Measurements from ENCODE around the gene ZNF148. TPM values are rescaled to one million over a fixed set of nuclear protein-coding genes. Genes with fewer than 3 reads are reported as not detected.

ZNF148 gene
- total RNA-seq, 2 experiments from 2014 or later: 33.8 to 34.3 TPM

DNA sequence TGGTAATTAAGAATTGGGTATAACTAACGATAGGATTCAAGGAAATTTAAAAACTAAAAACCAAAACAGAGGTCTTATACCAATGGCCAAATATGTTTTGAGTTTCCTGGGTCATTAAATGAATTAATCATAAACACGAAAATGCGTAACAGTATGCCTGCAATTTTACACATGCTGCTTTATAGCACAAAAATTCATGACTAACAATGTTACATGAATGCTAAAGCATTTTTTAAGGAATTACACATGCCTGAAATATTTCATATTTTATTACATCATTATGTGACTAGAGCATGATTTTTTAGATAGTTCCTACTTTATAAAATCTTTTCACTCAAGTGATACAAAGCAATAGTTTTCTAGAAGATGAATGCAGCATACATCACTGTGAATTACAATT, 74.7 kb downstream of the ZNF148 start:
- H3K4me1 Mint-ChIP-seq: peaks cover 25% of the 10 kb centered on the region
- no peaks in the 10 kb centered on the region for H3K9me3 Mint-ChIP-seq
- H3K27me3 Mint-ChIP-seq: no peaks in the 10 kb centered on the region
- no peak overlapping the region for H3K27ac Mint-ChIP-seq
- peaks cover 12% of the 10 kb centered on the region for H3K36me3 Mint-ChIP-seq
- no peak overlapping the region for H3K4me3 Mint-ChIP-seq
- DNase-seq: no peak

DNA sequence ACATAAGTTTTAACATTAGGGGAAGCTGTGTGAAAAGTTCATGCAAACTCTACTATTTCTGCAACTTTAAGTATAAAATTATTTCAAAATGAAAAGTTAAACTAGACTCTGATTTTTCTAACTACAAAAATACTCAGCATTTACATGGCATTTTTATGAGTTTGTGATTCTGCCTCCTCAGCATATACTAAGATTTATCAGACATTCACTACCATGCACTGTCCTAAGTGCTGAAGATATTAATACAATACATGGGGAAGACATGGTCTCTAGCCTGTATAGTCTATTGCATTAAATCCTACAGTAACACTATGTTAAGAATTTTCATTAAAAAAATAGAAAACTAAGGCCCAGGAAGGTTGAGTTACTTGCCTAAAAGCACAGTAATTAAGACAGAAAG, 80.7 kb downstream of the ZNF148 start:
- no peak for DNase-seq
- no peaks in the 10 kb centered on the region for H3K9me3 Mint-ChIP-seq
- H3K27me3 Mint-ChIP-seq: no peaks in the 10 kb centered on the region
- H3K27ac Mint-ChIP-seq: no peak overlapping the region
- peaks cover 31% of the 10 kb centered on the region for H3K4me1 Mint-ChIP-seq
- no peak overlapping the region for H3K4me3 Mint-ChIP-seq
- H3K36me3 Mint-ChIP-seq: peaks cover 9% of the 10 kb centered on the region

DNA sequence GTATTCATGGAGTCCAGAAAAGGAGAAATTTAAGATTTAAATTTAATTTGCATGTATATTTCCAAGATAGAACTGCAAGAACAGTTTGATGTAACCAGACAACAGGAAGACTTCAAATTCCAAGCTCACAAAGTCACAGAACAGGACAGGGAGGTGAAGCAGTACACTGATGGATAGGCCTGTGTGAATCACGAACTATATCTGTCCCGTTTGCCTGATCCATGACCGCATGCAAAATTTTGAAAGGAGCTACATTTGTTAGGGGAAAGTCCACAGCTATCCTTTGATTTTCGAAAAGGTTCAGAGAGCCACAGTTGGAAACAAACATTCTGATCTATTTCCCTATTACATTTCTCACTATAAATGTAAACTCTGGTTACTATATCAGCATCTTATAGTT, 83.1 kb downstream of the ZNF148 start:
- no peak overlapping the region for H3K4me3 Mint-ChIP-seq
- H3K27ac Mint-ChIP-seq: no peak overlapping the region
- peaks cover 27% of the 10 kb centered on the region for H3K4me1 Mint-ChIP-seq
- no peaks in the 10 kb centered on the region for H3K9me3 Mint-ChIP-seq
- DNase-seq: no peak
- peaks cover 17% of the 10 kb centered on the region for H3K36me3 Mint-ChIP-seq
- H3K27me3 Mint-ChIP-seq: no peaks in the 10 kb centered on the region

DNA sequence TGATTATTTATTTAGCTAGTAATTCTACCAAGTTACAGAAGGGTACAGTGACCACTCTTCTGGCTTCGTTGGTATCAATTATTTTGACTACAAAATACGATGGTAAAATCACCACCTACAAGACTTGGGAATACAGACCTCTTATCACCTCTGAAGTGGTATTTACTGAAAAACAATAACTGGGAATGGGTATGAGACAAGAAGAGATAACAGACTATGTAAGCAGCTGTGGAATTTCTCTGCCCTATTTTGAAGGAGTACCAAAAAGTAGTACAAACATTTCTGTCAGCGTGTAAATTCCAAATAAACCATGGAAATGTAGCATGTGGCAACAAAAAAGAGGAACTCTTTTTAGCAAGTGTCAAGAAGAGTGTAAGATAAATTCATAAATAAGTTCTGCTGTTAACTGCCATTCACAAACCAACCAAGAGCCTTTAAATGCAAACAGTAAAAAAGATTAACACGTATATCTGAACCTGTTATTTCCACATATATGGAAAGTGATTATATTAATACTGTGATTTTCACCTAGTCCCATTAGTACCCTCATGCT, 85.6 kb downstream of the ZNF148 start:
- H3K27me3 Mint-ChIP-seq: no peaks in the 10 kb centered on the region
- DNase-seq: no peak
- no peak overlapping the region for H3K27ac Mint-ChIP-seq
- H3K4me1 Mint-ChIP-seq: peaks cover 28% of the 10 kb centered on the region
- no peaks in the 10 kb centered on the region for H3K9me3 Mint-ChIP-seq
- no peak overlapping the region for H3K4me3 Mint-ChIP-seq
- peaks cover 16% of the 10 kb centered on the region for H3K36me3 Mint-ChIP-seq

DNA sequence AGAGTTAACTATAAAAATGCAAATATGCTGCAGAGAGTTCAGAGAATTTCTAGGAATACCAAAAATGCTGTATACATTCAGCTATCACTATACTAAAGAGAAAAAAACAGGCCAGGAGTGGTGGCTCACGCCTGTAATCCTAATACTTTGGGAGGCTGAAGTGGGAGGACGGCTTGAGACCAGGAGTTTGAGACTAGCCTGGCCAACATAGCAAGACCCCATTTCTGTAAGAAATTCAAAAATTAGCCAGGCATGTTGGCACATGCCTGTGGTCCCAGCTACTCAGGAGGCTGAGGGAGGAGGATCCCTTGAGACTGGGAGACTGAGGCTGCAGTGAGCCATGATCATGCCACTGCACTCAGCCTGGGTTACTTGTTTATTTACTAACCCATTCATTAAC, 87.9 kb downstream of the ZNF148 start:
- Mint-ChIP-seq H3K27ac (no peak overlapping the region), H3K27me3 (no peaks in the 10 kb centered on the region), H3K4me1 (peaks cover 27% of the 10 kb centered on the region), H3K9me3 (no peaks in the 10 kb centered on the region), H3K36me3 (peaks cover 12% of the 10 kb centered on the region), H3K4me3 (no peak overlapping the region)
- DNase-seq: no peak

DNA sequence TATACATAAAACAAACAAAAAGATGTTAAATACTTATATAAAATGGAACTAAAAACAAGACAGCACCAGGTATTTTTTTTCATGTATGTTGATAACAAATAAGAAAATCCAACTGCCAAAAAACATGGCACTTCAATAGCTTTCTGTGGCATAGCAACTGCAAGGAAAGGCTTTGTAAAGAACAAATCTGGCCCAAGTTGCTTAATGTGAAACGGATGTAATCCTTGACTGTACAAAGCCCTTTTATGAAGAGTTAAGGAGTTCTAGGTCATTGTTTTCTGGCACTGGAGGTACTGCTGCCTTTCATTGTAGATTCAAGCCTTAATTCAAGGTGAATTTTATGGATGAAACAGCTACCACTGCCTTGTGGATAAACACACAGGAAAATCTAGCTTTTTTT, 93.7 kb downstream of the ZNF148 start:
- no peak overlapping the region for H3K4me3 Mint-ChIP-seq
- no peak overlapping the region for H3K27ac Mint-ChIP-seq
- no peaks in the 10 kb centered on the region for H3K27me3 Mint-ChIP-seq
- peaks cover 10% of the 10 kb centered on the region for H3K36me3 Mint-ChIP-seq
- no peaks in the 10 kb centered on the region for H3K9me3 Mint-ChIP-seq
- H3K4me1 Mint-ChIP-seq: peaks cover 16% of the 10 kb centered on the region
- no peak for DNase-seq

DNA sequence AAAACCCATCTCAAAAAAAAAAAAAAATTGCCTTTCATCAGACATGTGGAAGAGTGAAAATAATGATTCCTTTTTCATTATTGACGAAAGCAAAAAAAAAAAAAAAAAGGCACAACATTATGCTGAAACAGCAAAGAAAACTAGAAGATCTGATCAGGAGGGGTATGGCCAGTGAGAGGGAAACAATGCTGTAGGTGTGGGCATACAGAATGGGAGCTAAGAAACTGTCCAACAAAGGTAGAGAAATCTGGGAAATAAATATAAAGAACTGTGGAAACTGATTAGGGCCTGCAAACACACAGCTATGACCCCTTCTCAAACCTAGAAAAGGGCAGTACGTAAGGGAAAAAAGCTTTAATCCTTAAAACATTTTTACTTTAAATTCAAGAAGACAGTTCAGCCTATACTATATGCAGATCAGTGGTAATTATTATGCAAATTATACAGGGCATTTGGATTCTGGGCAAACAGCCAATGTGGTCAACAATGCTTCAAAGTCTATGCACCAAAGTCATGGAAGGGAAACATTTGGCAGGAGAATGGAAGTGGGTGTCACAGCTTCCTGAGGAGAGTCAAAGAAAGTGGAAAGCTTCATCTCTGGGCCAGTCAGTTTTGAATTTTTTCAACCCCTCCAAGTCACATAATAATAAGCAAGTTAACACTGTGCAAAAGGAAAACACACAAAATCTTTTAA, 94.3 kb downstream of the ZNF148 start:
- H3K36me3 Mint-ChIP-seq: peaks cover 10% of the 10 kb centered on the region
- no peaks in the 10 kb centered on the region for H3K9me3 Mint-ChIP-seq
- no peak for DNase-seq
- no peak overlapping the region for H3K4me3 Mint-ChIP-seq
- H3K4me1 Mint-ChIP-seq: peaks cover 14% of the 10 kb centered on the region
- H3K27ac Mint-ChIP-seq: no peak overlapping the region
- no peaks in the 10 kb centered on the region for H3K27me3 Mint-ChIP-seq

DNA sequence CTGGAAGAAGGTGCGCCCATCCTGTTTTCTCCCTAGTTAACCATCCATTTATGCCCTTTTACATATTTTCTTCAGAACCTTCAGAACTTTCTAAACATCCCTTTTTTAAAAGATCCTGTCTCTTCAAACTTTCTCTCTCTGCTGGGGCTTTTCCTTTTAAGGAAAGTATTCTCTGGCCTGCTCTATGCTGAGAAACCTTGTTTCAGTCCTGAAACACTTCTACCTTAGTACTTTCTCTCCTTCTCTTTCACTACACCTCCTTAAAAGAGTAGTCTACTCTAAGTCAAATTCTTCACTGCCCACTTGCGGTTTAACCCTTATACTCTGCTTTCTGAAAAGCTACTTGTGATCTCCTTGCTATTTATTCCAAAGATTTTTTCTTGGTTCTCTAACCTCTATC, 97.0 kb downstream of the ZNF148 start:
- no peak for DNase-seq
- Mint-ChIP-seq H3K27ac (no peak overlapping the region), H3K4me1 (peaks cover 11% of the 10 kb centered on the region), H3K9me3 (no peaks in the 10 kb centered on the region), H3K4me3 (no peak overlapping the region), H3K36me3 (peaks cover 13% of the 10 kb centered on the region), H3K27me3 (no peaks in the 10 kb centered on the region)

DNA sequence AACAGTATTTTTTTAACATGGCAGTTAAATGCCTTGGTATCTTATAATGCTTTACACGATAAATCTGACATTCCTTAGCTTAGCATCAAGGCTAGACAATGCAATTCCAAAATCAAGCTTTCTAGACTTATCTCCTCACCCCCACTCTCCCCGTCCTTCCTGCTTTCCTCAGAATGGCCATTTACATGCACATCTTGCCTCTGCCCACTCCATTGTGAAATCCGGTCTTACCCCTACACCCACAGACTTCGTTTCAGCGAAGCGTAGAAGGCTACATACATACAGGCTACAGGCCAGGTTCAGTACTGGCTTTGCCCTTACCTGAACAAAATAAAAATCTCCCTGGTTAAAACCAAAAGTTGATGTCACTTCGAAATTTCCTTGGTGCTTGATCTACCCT, 104.0 kb downstream of the ZNF148 start:
- no peak for DNase-seq
- no peak overlapping the region for H3K4me3 Mint-ChIP-seq
- H3K27me3 Mint-ChIP-seq: no peaks in the 10 kb centered on the region
- H3K4me1 Mint-ChIP-seq: peaks cover 19% of the 10 kb centered on the region
- H3K36me3 Mint-ChIP-seq: peaks cover 33% of the 10 kb centered on the region
- H3K9me3 Mint-ChIP-seq: no peaks in the 10 kb centered on the region
- no peak overlapping the region for H3K27ac Mint-ChIP-seq

DNA sequence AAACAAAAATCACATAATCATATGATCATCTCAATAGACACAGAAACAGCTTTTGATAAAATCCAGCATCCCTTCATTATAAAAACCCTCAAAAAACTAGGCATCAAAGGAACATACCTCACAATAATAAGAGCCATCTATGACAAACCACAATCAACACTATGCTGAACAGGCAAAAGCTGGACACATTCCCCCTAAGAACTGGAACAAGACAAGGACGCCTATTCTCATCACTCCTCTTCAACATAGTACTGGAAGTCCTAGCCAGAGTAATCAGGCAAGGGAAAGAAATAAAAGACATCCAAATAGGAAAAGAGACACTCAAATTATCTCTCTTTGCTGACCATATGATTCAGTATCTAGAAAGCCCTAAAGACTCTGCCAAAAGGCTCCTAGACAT, 107.7 kb downstream of the ZNF148 start:
- H3K9me3 Mint-ChIP-seq: no peaks in the 10 kb centered on the region
- H3K36me3 Mint-ChIP-seq: peaks cover 43% of the 10 kb centered on the region
- H3K4me1 Mint-ChIP-seq: peaks cover 18% of the 10 kb centered on the region
- H3K4me3 Mint-ChIP-seq: no peak overlapping the region
- no peak for DNase-seq
- H3K27me3 Mint-ChIP-seq: no peaks in the 10 kb centered on the region
- no peak overlapping the region for H3K27ac Mint-ChIP-seq

DNA sequence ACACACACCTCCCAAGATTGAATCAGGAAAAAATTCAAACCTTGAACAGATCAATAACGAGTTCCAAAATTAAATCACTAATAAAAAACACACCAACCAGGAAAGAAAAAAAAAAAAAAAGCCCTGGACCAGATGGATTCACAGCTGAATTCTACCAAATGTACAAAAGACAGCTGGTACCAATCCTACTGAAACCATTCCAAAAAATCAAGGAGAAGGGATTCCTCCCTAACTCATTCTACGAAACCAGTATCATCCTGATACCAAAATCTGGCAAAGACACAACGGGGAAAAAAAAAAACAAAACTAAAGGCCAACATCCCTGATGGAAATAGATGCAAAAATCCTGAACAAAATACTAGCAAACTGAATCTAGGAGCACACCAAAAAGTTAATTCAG, 108.2 kb downstream of the ZNF148 start:
- Mint-ChIP-seq H3K27ac (no peak overlapping the region), H3K4me3 (no peak overlapping the region), H3K4me1 (peaks cover 18% of the 10 kb centered on the region), H3K36me3 (peaks cover 43% of the 10 kb centered on the region), H3K27me3 (no peaks in the 10 kb centered on the region), H3K9me3 (no peaks in the 10 kb centered on the region)
- no peak for DNase-seq

DNA sequence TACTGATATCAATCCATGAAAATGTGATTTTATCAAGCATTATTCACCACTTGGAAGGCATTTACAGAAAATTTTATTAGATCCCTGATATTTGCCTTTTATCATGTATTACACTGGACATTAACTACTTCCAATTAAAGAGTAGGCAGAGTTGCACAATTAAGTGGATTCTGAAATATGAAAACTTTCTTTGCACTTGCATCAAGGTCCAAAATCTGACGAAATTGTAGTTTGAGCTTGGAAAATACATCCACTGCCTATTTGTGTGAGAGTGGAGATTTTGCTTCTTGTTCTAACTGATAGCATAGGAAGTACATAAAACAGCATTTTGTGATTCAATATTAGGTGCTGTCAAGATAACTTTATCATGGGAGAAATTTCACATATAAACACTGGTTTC, 113.0 kb downstream of the ZNF148 start:
- peaks cover 12% of the 10 kb centered on the region for H3K4me1 Mint-ChIP-seq
- H3K4me3 Mint-ChIP-seq: no peak overlapping the region
- no peak for DNase-seq
- H3K27ac Mint-ChIP-seq: no peak overlapping the region
- H3K9me3 Mint-ChIP-seq: peaks cover 3% of the 10 kb centered on the region
- H3K36me3 Mint-ChIP-seq: peaks cover 40% of the 10 kb centered on the region
- no peaks in the 10 kb centered on the region for H3K27me3 Mint-ChIP-seq

DNA sequence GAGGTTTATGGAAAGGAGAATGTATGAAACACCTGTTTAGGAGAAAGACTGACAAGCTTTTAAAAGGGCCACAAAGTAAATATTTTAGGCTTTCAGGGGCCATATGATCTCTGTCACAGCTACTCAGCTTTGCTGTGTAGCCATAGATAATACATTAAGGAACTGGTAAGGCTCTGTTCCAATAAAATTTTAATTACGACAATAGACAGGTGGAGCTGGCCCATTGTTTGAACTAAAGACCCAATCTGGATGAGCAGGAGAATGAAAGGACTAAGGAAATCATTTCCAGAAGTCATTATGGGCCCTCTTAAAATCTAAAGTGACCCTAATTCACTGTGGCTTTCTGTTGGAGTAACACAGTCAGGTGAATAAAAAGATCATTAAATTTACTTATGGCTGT, 114.1 kb downstream of the ZNF148 start:
- Mint-ChIP-seq H3K27me3 (no peaks in the 10 kb centered on the region), H3K4me1 (peaks cover 2% of the 10 kb centered on the region), H3K27ac (no peak overlapping the region), H3K36me3 (peaks cover 38% of the 10 kb centered on the region), H3K9me3 (peaks cover 9% of the 10 kb centered on the region), H3K4me3 (no peak overlapping the region)
- no peak for DNase-seq

DNA sequence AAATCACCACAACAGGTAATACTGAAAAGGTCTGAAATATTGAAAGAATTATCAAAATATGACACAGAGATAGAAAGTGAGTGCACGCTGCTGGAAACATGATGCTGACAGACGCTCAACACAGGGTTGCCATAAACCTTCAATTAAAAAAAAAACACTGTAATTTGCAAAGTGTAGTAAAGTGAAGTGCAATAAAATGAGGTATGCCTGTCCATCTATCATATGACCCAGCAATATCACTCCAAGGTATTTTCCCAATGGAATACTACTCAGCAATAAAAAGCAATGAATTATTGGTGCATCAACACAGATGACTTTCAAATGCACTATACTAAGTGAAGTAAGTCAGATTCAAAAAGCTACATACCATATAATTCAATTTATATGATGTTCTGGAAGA, 115.0 kb downstream of the ZNF148 start:
- Mint-ChIP-seq H3K27me3 (no peaks in the 10 kb centered on the region), H3K27ac (no peak overlapping the region), H3K9me3 (peaks cover 9% of the 10 kb centered on the region), H3K4me3 (no peak overlapping the region), H3K4me1 (peaks cover under 1% of the 10 kb centered on the region), H3K36me3 (peaks cover 35% of the 10 kb centered on the region)
- no peak for DNase-seq

DNA sequence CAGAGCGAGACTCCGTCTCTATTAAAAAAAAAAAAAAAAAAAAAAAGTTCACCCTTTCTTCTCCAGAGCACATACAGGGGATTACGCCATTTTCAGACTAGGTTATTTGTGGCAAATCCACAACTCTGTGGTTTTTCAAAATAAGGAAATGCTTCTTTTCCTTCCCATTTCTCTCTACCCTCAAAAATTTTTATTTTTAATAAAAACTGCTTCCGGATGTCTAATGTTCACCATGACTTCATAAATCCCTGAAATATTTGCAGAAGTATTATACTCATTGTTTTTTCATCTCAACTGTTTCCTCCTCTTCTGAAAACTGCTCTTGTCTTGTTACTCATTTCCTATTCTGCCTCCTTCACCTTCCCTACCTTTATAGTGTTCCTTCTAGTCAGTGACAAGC, 117.6 kb downstream of the ZNF148 start:
- no peak for DNase-seq
- Mint-ChIP-seq H3K27ac (no peak overlapping the region), H3K27me3 (no peaks in the 10 kb centered on the region), H3K36me3 (peaks cover 34% of the 10 kb centered on the region), H3K4me1 (peaks cover 3% of the 10 kb centered on the region), H3K9me3 (peaks cover 9% of the 10 kb centered on the region), H3K4me3 (no peak overlapping the region)

DNA sequence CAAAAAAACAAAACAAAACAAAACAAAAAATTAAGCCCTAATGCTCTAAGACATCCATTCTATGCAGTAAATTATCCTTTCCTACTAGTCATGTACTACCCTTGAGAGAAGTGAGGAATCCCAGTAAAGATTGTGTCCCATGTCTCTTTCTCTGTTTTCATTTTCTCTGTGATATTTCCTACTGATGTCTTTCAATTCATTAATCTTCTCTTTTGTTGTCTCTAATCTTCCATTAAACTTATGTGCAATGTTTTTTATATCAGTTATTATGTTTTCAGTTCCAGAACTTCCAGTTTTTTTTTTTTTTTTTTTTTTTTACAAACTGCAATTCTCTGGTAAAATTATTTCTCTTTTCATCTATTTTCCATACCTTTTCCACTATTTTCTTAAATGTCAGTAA, 118.5 kb downstream of the ZNF148 start:
- no peaks in the 10 kb centered on the region for H3K27me3 Mint-ChIP-seq
- H3K36me3 Mint-ChIP-seq: peaks cover 34% of the 10 kb centered on the region
- H3K4me1 Mint-ChIP-seq: peaks cover 10% of the 10 kb centered on the region
- no peak for DNase-seq
- H3K9me3 Mint-ChIP-seq: peaks cover 9% of the 10 kb centered on the region
- no peak overlapping the region for H3K4me3 Mint-ChIP-seq
- H3K27ac Mint-ChIP-seq: no peak overlapping the region

All from activated naive CD8-positive, alpha-beta T cell treated with anti-CD3 and anti-CD28 coated beads for 36 hours (primary cell).